Esophagus squamous epithelium (tissue), 4 donors: ENCODE measurements around the gene UBXN7.
"Not testable (repeated sequence)": the region's sequence is repeated elsewhere in the genome, so short reads cannot be mapped to it uniquely, and the experiment has no call there.

Source experiments
- POLR2A ChIP-seq, 4 donors: fragments of 450-650 bp; IDR thresholded peaks; one replicate each; pipeline ENCODE4 v1.6.1; 2017; ENCODE audit warnings: antibody characterized with exemption in 4 of 4, mild to moderate bottlenecking in 4 of 4, moderate library complexity in 3 of 4
- TF ChIP-seq, protein P1 (sequence below), 6 experiments: fragments of 450-650 bp in 4 of 6; fragments of 200-600 bp in 2 of 6; sonication (generic) in 2 of 6; IDR thresholded peaks; one replicate each; pipeline ENCODE4 v1.5.1; 2016 to 2019; ENCODE audit warnings: antibody characterized with exemption in 6 of 6, mild to moderate bottlenecking in 4 of 6, moderate library complexity in 4 of 6

DNA sequence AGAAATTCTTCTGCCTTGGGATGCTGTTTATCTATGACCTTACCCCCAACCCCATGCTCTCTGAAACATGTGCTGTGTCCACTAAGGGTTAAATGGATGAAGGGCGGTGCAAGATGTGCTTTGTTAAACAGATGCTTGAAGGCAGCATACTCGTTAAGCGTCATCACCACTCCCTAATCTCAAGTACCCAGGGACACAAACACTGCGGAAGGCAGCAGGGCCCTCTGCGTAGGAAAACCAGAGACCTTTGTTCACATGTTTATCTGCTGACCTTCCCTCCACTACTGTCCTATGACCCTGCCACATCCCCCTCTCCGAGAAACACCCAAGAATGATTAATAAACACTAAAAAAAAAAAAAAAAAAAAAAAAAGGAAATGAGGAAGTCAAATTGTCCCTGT is 46.2 kb downstream of the UBXN7 start:
- TF ChIP-seq, protein P1, sequence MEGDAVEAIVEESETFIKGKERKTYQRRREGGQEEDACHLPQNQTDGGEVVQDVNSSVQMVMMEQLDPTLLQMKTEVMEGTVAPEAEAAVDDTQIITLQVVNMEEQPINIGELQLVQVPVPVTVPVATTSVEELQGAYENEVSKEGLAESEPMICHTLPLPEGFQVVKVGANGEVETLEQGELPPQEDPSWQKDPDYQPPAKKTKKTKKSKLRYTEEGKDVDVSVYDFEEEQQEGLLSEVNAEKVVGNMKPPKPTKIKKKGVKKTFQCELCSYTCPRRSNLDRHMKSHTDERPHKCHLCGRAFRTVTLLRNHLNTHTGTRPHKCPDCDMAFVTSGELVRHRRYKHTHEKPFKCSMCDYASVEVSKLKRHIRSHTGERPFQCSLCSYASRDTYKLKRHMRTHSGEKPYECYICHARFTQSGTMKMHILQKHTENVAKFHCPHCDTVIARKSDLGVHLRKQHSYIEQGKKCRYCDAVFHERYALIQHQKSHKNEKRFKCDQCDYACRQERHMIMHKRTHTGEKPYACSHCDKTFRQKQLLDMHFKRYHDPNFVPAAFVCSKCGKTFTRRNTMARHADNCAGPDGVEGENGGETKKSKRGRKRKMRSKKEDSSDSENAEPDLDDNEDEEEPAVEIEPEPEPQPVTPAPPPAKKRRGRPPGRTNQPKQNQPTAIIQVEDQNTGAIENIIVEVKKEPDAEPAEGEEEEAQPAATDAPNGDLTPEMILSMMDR (IDR thresholded peaks at IDR 0.05): not testable (repeated sequence)
- not testable (repeated sequence) for TF ChIP-seq POLR2A (IDR thresholded peaks at IDR 0.05)
